K562 (cell line): ENCODE data around the gene SOCS6. TPM values are rescaled to one million over a fixed set of nuclear protein-coding genes. Genes with fewer than 3 reads are reported as not detected.
"Not testable (repeated sequence)": the region's sequence is repeated elsewhere in the genome, so short reads cannot be mapped to it uniquely, and the experiment has no call there.

ENCODE experiments used
- ATAC-seq: fragments of 200-7000 bp; cut with Tn5 transposase; 3 replicates; pipeline ENCODE4 v1.9.1; 2020; ENCODE audit warnings: moderate library complexity
- BruUV-seq: library from RNA; stranded (reverse); fragments of 400-500 nt; replicated peaks from 2 replicates; lab custom pipeline; 2021; lab: Mats Ljungman, UMichigan
- CTCF ChIA-PET: fragments of 300-600 bp; formaldehyde crosslinking; extraction: SDS; loops from one replicate; lab custom pipeline; 2021; ENCODE audit warnings: low intra/inter-chr PET ratio; lab: Yijun Ruan, JAX
- POLR2A ChIA-PET: fragments of 300-600, 350-650 bp; sonication (Branson Sonifier 250); formaldehyde crosslinking; extraction: SDS; loops from one replicate; lab custom pipeline; 2021; ENCODE audit warnings: antibody characterized with exemption, inconsistent platforms; lab: Yijun Ruan, JAX
- DNase-seq, 4 experiments: peaks; one replicate each; pipeline versions ENCODE4 v3.0.0 to v3.0.0-alpha.2; 2011 to 2018; ENCODE audit warnings: low spot score in 3 of 4, mixed read lengths in 3 of 4; ENCODE audit errors: extremely low read depth in 1 of 4
- FAIRE-seq: peaks from 2 replicates; lab custom pipeline; 2011; peaks lifted over from hg19 to GRCh38; lab: Jason Lieb, UNC
- H2AFZ ChIP-seq: 2 replicates; pipeline ENCODE4 v1.6.0; 2011; ENCODE audit warnings: low read depth, low read length, control low read depth, inconsistent platforms
- H3K27ac ChIP-seq: fragments of 200-600 bp; 3 replicates; pipeline ENCODE4 v1.8.0; 2011; ENCODE audit warnings: low read depth, mild to moderate bottlenecking, control low read depth, inconsistent platforms, low read length, moderate library complexity, mixed read lengths; ENCODE audit errors: extremely low read depth
- H3K27me3 ChIP-seq, 2 experiments: fragments of 300-600 bp in 1 of 2; 2 replicates in 1 of 2; 3 replicates in 1 of 2; pipeline versions ENCODE4 v1.6.0 to v1.8.0; 2011; ENCODE audit warnings: inconsistent platforms in 2 of 2, low read length in 2 of 2, mild to moderate bottlenecking in 1 of 2, mixed read lengths in 1 of 2, moderate library complexity in 1 of 2; ENCODE audit not compliant: control insufficient read depth in 2 of 2, insufficient read depth in 2 of 2
- H3K36me3 ChIP-seq: fragments of 300-600 bp; 3 replicates; pipeline ENCODE4 v1.8.0; 2011; ENCODE audit warnings: mild to moderate bottlenecking, low read length, inconsistent platforms; ENCODE audit not compliant: control insufficient read depth, insufficient read depth
- H3K4me1 ChIP-seq, 2 experiments: fragments of 200-600 bp in 1 of 2; replicated peaks in 1 of 2; 2 replicates in 1 of 2; 3 replicates in 1 of 2; pipeline versions ENCODE4 v1.5.1 to v1.8.0; 2011; ENCODE audit warnings: inconsistent platforms in 2 of 2, low read length in 2 of 2, mild to moderate bottlenecking in 1 of 2, mixed read lengths in 1 of 2, moderate library complexity in 1 of 2; ENCODE audit not compliant: control insufficient read depth in 2 of 2, insufficient read depth in 2 of 2
- H3K4me2 ChIP-seq: 2 replicates; pipeline ENCODE4 v1.6.1; 2011; ENCODE audit warnings: low read length, control low read depth, inconsistent platforms, mixed read lengths; ENCODE audit not compliant: insufficient read depth
- H3K4me3 ChIP-seq: fragments of 200-600 bp; sonication (generic), shearing (Covaris generic); 2 replicates; pipeline ENCODE4 v1.5.1; 2016; ENCODE audit warnings: control low read depth, inconsistent platforms
- H3K79me2 ChIP-seq: fragments of 200-600 bp; 3 replicates; pipeline ENCODE4 v1.8.0; 2011; ENCODE audit warnings: low read length, inconsistent platforms; ENCODE audit not compliant: control insufficient read depth, insufficient read depth
- H3K9ac ChIP-seq, 2 experiments: 2 replicates each; pipeline versions ENCODE4 v1.6.0 to v1.6.1; 2011; ENCODE audit warnings: low read depth in 2 of 2, low read length in 2 of 2, control low read depth in 1 of 2, inconsistent platforms in 1 of 2, mild to moderate bottlenecking in 1 of 2, mixed read lengths in 1 of 2; ENCODE audit not compliant: insufficient read depth in 1 of 2
- H3K9me1 ChIP-seq: one replicate; pipeline ENCODE4 v1.6.0; 2011; ENCODE audit warnings: inconsistent platforms, mild to moderate bottlenecking, low read length, moderate library complexity; ENCODE audit not compliant: control insufficient read depth, insufficient read depth
- H3K9me3 ChIP-seq: replicated peaks from 2 replicates; pipeline ENCODE4 v1.5.1; 2011; ENCODE audit warnings: low read depth, low read length, inconsistent platforms; ENCODE audit not compliant: control insufficient read depth, insufficient read depth
- H4K20me1 ChIP-seq: replicated peaks from 2 replicates; pipeline ENCODE4 v1.6.1; 2011; ENCODE audit warnings: low read length, inconsistent platforms, mixed read lengths; ENCODE audit not compliant: control insufficient read depth, insufficient read depth
- MGA ChIP-seq: fragments of 450-650 bp; IDR thresholded peaks from 2 replicates; pipeline ENCODE4 v1.6.1; 2016; ENCODE audit warnings: mild to moderate bottlenecking, moderate library complexity
- ZFP30 ChIP-seq: fragments of 250-450 bp; sonication (Bioruptor Pico); IDR thresholded peaks from 2 replicates; pipeline ENCODE4 v1.8.0; 2022; ENCODE audit warnings: moderate library complexity, mild to moderate bottlenecking, inconsistent platforms, borderline replicate concordance
- ZNF785 ChIP-seq: fragments of 250-450 bp; sonication (Bioruptor Pico); IDR thresholded peaks from 2 replicates; pipeline ENCODE4 v1.4.0; 2020; ENCODE audit warnings: mild to moderate bottlenecking
- WGBS: fragments of 100-300 bp; shearing (Covaris generic); methylation state at CpG from one replicate; pipeline ENCODE4 v1.1.6; 2016; ENCODE audit warnings: low coverage, mixed read lengths; ENCODE audit not compliant: insufficient coverage; ENCODE audit errors: missing lambda C conversion rate; 5-methylcytosine and 5-hydroxymethylcytosine counted together
- in situ Hi-C: fragments of 300-500 bp; cut with MboI; formaldehyde crosslinking; loops from 4 replicates; pipeline ENCODE4 v1.15.0; 2018; ENCODE audit warnings: inconsistent platforms, mixed read lengths
- intact Hi-C: fragments of 100-400 bp; cut with micrococcal nuclease; formaldehyde crosslinking; loops from 2 replicates; pipeline ENCODE4 v1.14.2; 2022
- polyA plus RNA-seq, 8 experiments: library from polyadenylated mRNA; depleted of rRNA in 4 of 8; stranded (reverse) in 5 of 8; unstranded in 3 of 8; fragments of >200 nt; fragmentation: Nextera tagmentation in 2 of 8; fragmentation: Illumina TruSeq in 1 of 8; extraction: Ambion mirVana in 2 of 8; extraction: Trizol in 1 of 8; gene quantifications; 2 replicates each; pipeline versions ENCODE4 v1.2.1 to v1.2.3, GENCODE V29; 2011 to 2014; ENCODE audit warnings: inconsistent platforms in 1 of 8, missing spikeins in 1 of 8
- total RNA-seq, 7 experiments: library from RNA; depleted of rRNA in 6 of 7; stranded (reverse); fragments of >200 nt in 6 of 7; fragmentation: Illumina TruSeq in 2 of 7; extraction: Trizol in 2 of 7; gene quantifications; 2 replicates each; pipeline versions ENCODE4 v1.2.1 to v1.2.3, GENCODE V29; 2011 to 2021; ENCODE audit warnings: low replicate concordance in 1 of 7

Gene SOCS6
- total and polyA plus RNA-seq, 9 of the 15 experiments (the other 6 are each of a cell fraction or from before 2014, with no cell fraction given), result 2.5 to 7.1 (median 5.6) TPM

- TF ChIP-seq MGA, result no peak
- no peak for TF ChIP-seq ZNF785 (CRISPR knock-in tag)
- no peak for TF ChIP-seq ZFP30 (CRISPR knock-in tag)
- TF ChIP-seq, all 486 proteins: peak for 0
Measured at GRCh38 chr18:70366670-70367069, 77.8 kb downstream of the SOCS6 start (continued).

GRCh38 chr18:70367344-70367743 lies 78.5 kb downstream of the SOCS6 start:
- H3K4me3 ChIP-seq, FAIRE-seq, ATAC-seq, H3K9me1 ChIP-seq, H3K27ac ChIP-seq, H4K20me1 ChIP-seq, BruUV-seq, CTCF ChIA-PET, H3K36me3 ChIP-seq, H3K4me2 ChIP-seq, H3K27me3 ChIP-seq, H3K9ac ChIP-seq, H2AFZ ChIP-seq, in situ Hi-C loops, DNase-seq, H3K9me3 ChIP-seq, H3K79me2 ChIP-seq, H3K4me1 ChIP-seq: not testable (repeated sequence)
- WGBS, result 17% methylated on average over 3 of the region's 3 CpGs
- intact Hi-C loops, result loop anchor here (10.0 kb wide), 1 partner anchor 73 kb away; no protein-coding TSS in a partner anchor
- POLR2A ChIA-PET, result interaction anchor here (0.6 kb wide), 1 partner anchor 1037 kb away, joined by 4 read pairs; no protein-coding TSS in a partner anchor
